Breast epithelium (tissue), 4 donors: ENCODE measurements around the gene RAB35. TPM values are rescaled to one million over a fixed set of nuclear protein-coding genes. Genes with fewer than 3 reads are reported as not detected.

Source experiments
- DNase-seq, 2 donors: peaks; one replicate each; pipeline ENCODE4 v3.0.0-alpha.2; 2019; ENCODE audit warnings: low spot score in 2 of 2
- H3K27ac ChIP-seq, 2 donors: fragments of 200-600 bp; sonication (generic) in 1 of 2; one replicate each; pipeline ENCODE4 v1.5.1; 2016 to 2019; ENCODE audit warnings: mild to moderate bottlenecking in 1 of 2
- H3K27me3 ChIP-seq, 2 donors: fragments of 200-600 bp; sonication (generic) in 1 of 2; one replicate each; pipeline versions ENCODE4 v1.5.1 to v1.6.0; 2017 to 2019; ENCODE audit warnings: control low read depth in 1 of 2, mild to moderate bottlenecking in 1 of 2
- H3K36me3 ChIP-seq: fragments of 200-600 bp; one replicate; pipeline ENCODE4 v1.5.1; 2019
- H3K4me1 ChIP-seq, 2 donors: fragments of 200-600 bp; sonication (generic); one replicate each; pipeline ENCODE4 v1.5.1; 2016 to 2019; ENCODE audit warnings: control low read depth in 1 of 2
- H3K4me3 ChIP-seq, 3 donors: fragments of 200-600 bp; sonication (generic); 1 replicate in 2 of 3; 2 replicates in 1 of 3; pipeline ENCODE4 v1.5.1; 2016 to 2019; ENCODE audit warnings: mild to moderate bottlenecking in 3 of 3, moderate library complexity in 2 of 3
- H3K9me3 ChIP-seq, 2 donors: fragments of 200-600 bp; sonication (generic) in 1 of 2; one replicate each; pipeline ENCODE4 v1.5.1; 2016 to 2019; ENCODE audit warnings: control low read depth in 1 of 2
- CTCF ChIP-seq, 3 donors: fragments of 450-650 bp; IDR thresholded peaks; one replicate each; pipeline ENCODE4 v1.5.1; 2016 to 2017; ENCODE audit warnings: antibody characterized with exemption in 3 of 3, mild to moderate bottlenecking in 3 of 3, moderate library complexity in 3 of 3
- POLR2A ChIP-seq: fragments of 450-650 bp; IDR thresholded peaks from one replicate; pipeline ENCODE4 v1.6.1; 2016; ENCODE audit warnings: antibody characterized with exemption, mild to moderate bottlenecking, moderate library complexity
- POLR2AphosphoS5 ChIP-seq, 3 donors: sonication (generic); formaldehyde crosslinking; IDR thresholded peaks; one replicate each; pipeline ENCODE4 v1.6.1; 2017; ENCODE audit warnings: antibody characterized with exemption in 3 of 3
- intact Hi-C: fragments of 100-400 bp; cut with DNase I; formaldehyde crosslinking; loops from one replicate; pipeline ENCODE4 v1.15.1; 2023; ENCODE audit warnings: low total_unique reads
- total RNA-seq, 3 donors: library from RNA; depleted of rRNA; stranded (reverse); fragments of >200 nt; gene quantifications; one replicate each; pipeline ENCODE4 v1.1.0, GENCODE V29; 2016

The RAB35 gene
- total RNA-seq, 3 donors from 2014 or later: 23.3 to 26.8 (median 26.2) TPM

- Histone ChIP-seq H3K4me1 (no peaks in the 10 kb centered on the region), H3K27ac (no peak overlapping the region), H3K9me3 (no peaks in the 10 kb centered on the region), H3K4me3 (no peak overlapping the region), H3K27me3 (no peaks in the 10 kb centered on the region), H3K36me3 (no peaks in the 10 kb centered on the region)
- TF ChIP-seq POLR2AphosphoS5 (IDR thresholded peaks at IDR 0.05): no peak
- TF ChIP-seq POLR2A: no peak
- no peak for TF ChIP-seq CTCF (IDR thresholded peaks at IDR 0.05)
- intact Hi-C loops: no loop called here
- no peak for DNase-seq
Measured at GRCh38 chr12:120065472-120065871, 51.1 kb downstream of the RAB35 start.

DNA sequence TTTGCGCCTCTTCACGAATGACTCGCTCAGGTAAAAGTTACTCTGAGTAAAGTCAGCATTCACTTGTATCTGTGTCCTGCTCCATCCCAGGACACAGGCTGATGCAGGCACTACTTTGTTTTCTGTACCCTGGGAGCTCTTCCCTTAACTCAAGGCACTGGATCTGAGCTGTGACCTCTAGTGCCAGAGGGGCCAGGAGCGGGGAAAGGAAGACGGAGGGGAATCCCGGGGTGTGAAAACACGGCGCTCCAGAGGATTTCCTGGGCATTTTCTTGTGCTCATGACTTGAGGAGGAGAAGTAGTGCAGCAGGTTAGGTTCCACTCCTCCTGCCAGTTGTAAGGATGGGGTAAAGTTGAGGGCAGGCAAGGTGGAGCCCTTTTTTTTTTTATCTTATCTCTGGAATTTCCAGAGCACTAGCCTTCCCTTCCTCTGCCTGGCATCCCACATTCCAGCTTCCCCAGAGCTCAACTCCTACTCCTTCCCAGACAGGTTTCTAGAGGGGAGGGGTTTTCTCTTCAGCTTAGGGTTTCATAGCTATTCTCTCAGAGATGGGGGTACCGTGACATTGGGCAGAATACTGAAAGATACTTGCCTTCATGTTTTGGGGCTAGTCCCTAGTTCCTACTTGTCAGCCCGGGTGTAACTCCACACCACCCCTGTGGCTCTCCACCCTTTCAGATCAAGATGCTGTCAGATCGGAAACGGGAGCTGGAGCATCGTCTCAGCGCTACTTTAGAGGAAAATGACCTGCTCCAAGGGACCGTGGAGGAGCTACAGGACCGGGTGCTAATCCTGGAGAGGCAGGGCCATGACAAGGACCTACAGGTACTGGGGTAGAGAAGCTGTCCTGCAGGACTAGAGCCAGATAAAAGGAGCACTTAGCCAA lies 52.3 kb downstream of the RAB35 start:
- no peak for DNase-seq
- intact Hi-C loops: no loop called here

DNA sequence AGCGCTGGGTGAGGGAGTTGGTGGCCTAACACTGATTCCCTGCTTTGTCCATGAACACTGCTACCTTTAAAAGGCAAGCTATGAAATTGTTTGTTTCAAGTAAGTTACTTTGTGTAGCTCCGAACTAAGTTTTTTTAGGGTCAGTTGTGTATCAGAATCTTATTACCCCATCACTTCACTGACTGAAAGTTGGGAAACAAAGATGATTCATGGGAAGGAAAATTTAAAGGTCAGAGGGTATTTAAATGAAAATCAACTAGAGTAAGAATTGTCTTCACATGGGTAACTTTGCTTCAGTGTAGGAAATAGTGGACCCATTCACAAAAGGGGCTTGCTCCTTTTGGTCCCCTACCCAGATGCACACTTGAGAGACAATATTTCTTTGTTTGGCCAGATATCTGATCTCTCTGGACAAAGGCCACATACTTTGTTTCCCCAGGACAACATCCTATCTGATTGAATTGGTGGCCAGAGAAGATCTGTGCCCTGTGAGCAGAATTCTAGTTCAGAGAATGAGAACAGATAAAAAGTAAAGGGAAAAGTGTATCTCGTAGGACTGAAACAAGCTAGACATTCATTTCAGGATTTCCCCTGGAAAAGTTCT lies 53.5 kb downstream of the RAB35 start:
- TF ChIP-seq POLR2A (no peak), POLR2AphosphoS5 (IDR thresholded peaks at IDR 0.05) (no peak), CTCF (IDR thresholded peaks at IDR 0.05) (no peak)
- intact Hi-C loops: no loop called here
- DNase-seq: no peak

More for the DNA sequence above, 52.3 kb downstream of the RAB35 start:
- no peaks in the 10 kb centered on the region for H3K9me3 ChIP-seq
- H3K27ac ChIP-seq: no peak overlapping the region
- no peaks in the 10 kb centered on the region for H3K36me3 ChIP-seq
- no peaks in the 10 kb centered on the region for H3K4me1 ChIP-seq
- TF ChIP-seq POLR2A: no peak
- no peak for TF ChIP-seq POLR2AphosphoS5 (IDR thresholded peaks at IDR 0.05)
- no peak for TF ChIP-seq CTCF (IDR thresholded peaks at IDR 0.05)
- H3K4me3 ChIP-seq: no peak overlapping the region
- no peaks in the 10 kb centered on the region for H3K27me3 ChIP-seq

GRCh38 chr12:120061575-120062214 lies 54.9 kb downstream of the RAB35 start:
- H3K27ac ChIP-seq: no peak overlapping the region
- TF ChIP-seq POLR2A: no peak
- no peak for TF ChIP-seq CTCF (IDR thresholded peaks at IDR 0.05)
- no peak for TF ChIP-seq POLR2AphosphoS5 (IDR thresholded peaks at IDR 0.05)

More for the DNA sequence above, 53.5 kb downstream of the RAB35 start:
- no peaks in the 10 kb centered on the region for H3K9me3 ChIP-seq
- no peak overlapping the region for H3K4me3 ChIP-seq
- no peak overlapping the region for H3K27ac ChIP-seq
- no peaks in the 10 kb centered on the region for H3K4me1 ChIP-seq
- H3K27me3 ChIP-seq: no peaks in the 10 kb centered on the region
- no peaks in the 10 kb centered on the region for H3K36me3 ChIP-seq

DNA sequence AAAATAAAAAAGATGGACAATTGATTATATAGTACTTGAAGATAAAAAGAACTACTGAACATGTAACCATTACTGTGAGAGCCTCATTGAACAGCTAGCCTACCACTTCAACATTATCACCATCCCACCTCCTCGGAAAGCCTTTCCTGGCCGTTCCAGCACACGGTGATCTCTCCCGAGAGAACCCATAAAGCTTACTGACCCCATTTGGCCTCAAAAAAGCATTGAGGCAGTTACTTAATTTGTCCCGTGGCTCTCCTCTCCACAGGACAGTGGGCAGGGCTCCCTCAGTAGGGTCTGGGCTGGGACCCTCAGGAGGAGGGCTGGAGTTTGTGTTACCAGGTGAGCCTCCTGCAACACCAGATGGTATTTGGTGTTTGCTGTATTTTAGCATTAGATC lies 55.8 kb downstream of the RAB35 start:
- no peaks in the 10 kb centered on the region for H3K9me3 ChIP-seq
- intact Hi-C loops: no loop called here
- TF ChIP-seq POLR2A: no peak
- TF ChIP-seq POLR2AphosphoS5 (IDR thresholded peaks at IDR 0.05): no peak
- no peak for TF ChIP-seq CTCF (IDR thresholded peaks at IDR 0.05)
- no peaks in the 10 kb centered on the region for H3K4me1 ChIP-seq
- no peak overlapping the region for H3K4me3 ChIP-seq
- no peaks in the 10 kb centered on the region for H3K36me3 ChIP-seq
- no peak overlapping the region for H3K27ac ChIP-seq
- H3K27me3 ChIP-seq: no peaks in the 10 kb centered on the region
- no peak for DNase-seq

More at GRCh38 chr12:120061575-120062214, 54.9 kb downstream of the RAB35 start:
- H3K36me3 ChIP-seq: no peaks in the 10 kb centered on the region
- H3K4me3 ChIP-seq: no peak overlapping the region
- no peaks in the 10 kb centered on the region for H3K27me3 ChIP-seq
- no peaks in the 10 kb centered on the region for H3K9me3 ChIP-seq
- no peaks in the 10 kb centered on the region for H3K4me1 ChIP-seq
- intact Hi-C loops: no loop called here
- DNase-seq: no peak
